DLD1 (cell line): ENCODE measurements around the gene ACTL7B.
"Not testable (repeated sequence)": the region's sequence is repeated elsewhere in the genome, so short reads cannot be mapped to it uniquely, and the experiment has no call there.

Experiments
- in situ Hi-C: cut with HindIII; loops from 2 replicates; pipeline ENCODE4 v1.10.0; 2017; ENCODE audit warnings: low sequenced_read_pairs

Gene ACTL7B

GRCh38 chr9:108844856-108845255 is 10.9 kb downstream of the ACTL7B start:
- in situ Hi-C loops = no loop called here

- in situ Hi-C loops = no loop called here
These were observed 11.4 kb downstream of the ACTL7B start for GRCh38 chr9:108844391-108844790.

GRCh38 chr9:108842610-108843295 is 13.0 kb downstream of the ACTL7B start:
- in situ Hi-C loops = no loop called here

- in situ Hi-C loops = not testable (repeated sequence)
These were observed 16.2 kb downstream of the ACTL7B start for GRCh38 chr9:108839561-108839960.

GRCh38 chr9:108838017-108838416 is 17.8 kb downstream of the ACTL7B start:
- in situ Hi-C loops = no loop called here

GRCh38 chr9:108837530-108837929 is 18.3 kb downstream of the ACTL7B start:
- in situ Hi-C loops = no loop called here

GRCh38 chr9:108836781-108837180 is 19.0 kb downstream of the ACTL7B start:
- in situ Hi-C loops = no loop called here

GRCh38 chr9:108836319-108836718 is 19.5 kb downstream of the ACTL7B start:
- in situ Hi-C loops = no loop called here

- in situ Hi-C loops = no loop called here
These were observed 20.0 kb downstream of the ACTL7B start for GRCh38 chr9:108835831-108836230.

- in situ Hi-C loops = no loop called here
These were observed 20.7 kb downstream of the ACTL7B start for GRCh38 chr9:108834959-108835665.

GRCh38 chr9:108832179-108832500 is 23.6 kb downstream of the ACTL7B start:
- in situ Hi-C loops = no loop called here

GRCh38 chr9:108831496-108832178 is 24.1 kb downstream of the ACTL7B start:
- in situ Hi-C loops = no loop called here

GRCh38 chr9:108830272-108830671 is 25.5 kb downstream of the ACTL7B start:
- in situ Hi-C loops = no loop called here

GRCh38 chr9:108823829-108824228 is 32.0 kb downstream of the ACTL7B start:
- in situ Hi-C loops = no loop called here

GRCh38 chr9:108816037-108816436 is 39.7 kb downstream of the ACTL7B start:
- in situ Hi-C loops = no loop called here

GRCh38 chr9:108815156-108815555 is 40.6 kb downstream of the ACTL7B start:
- in situ Hi-C loops = no loop called here

- in situ Hi-C loops = no loop called here
These were observed 41.7 kb downstream of the ACTL7B start for GRCh38 chr9:108813951-108814601.

GRCh38 chr9:108812396-108813025 is 43.3 kb downstream of the ACTL7B start:
- in situ Hi-C loops = no loop called here

- in situ Hi-C loops = no loop called here
These were observed 43.8 kb downstream of the ACTL7B start for GRCh38 chr9:108811944-108812343.

GRCh38 chr9:108809269-108809668 is 46.5 kb downstream of the ACTL7B start:
- in situ Hi-C loops = no loop called here
